GM19025 (cell line): Measurements from ENCODE around the gene PAFAH1B2.
A peak's percentile ranks its signal among the peaks of the same experiment; 100 is the strongest.
"Not testable (repeated sequence)": the region's sequence is repeated elsewhere in the genome, so short reads cannot be mapped to it uniquely, and the experiment has no call there.

Source experiments
- ATAC-seq: cut with Tn5 transposase; IDR thresholded peaks from one replicate; pipeline ENCODE4 v1.9.1; 2021; ENCODE audit warnings: mild to moderate bottlenecking, low read depth, moderate library complexity; ENCODE audit not compliant: unreplicated experiment

PAFAH1B2 gene

DNA sequence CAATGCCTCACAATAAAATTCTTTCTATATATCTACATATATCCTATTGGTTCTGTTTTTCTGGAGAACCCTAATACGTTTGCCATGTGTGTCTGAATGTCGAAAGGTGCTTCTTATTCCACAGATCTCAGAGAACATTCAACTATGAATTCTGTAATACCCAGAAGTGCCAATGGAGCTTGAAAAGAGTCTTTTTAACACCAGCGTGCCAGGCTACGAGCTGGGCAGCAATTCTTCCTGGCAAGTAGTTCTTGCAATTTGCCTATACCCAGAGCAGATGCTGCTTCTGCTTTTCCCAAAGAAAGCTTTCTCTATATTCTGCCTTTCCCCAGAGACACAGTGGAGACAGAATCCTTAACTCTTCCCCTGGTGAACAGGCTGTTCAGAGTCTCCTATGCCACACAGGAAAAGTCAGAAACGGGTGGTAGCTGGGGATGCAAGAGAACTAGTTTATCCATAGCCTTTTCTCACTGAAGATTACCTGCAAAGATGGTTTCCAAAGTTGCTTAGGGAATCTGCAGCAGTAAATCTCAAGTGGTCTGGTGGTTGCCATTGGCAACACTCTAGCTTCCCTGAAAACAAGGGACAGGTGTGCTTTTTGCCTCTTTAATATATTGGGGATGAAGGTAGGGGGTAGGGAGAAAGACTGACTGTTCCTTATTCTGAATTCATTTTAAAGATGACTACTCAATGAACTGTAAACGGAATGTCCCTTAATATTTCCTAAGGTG, 16.8 kb upstream of the PAFAH1B2 start:
- ATAC-seq, result no peak

DNA sequence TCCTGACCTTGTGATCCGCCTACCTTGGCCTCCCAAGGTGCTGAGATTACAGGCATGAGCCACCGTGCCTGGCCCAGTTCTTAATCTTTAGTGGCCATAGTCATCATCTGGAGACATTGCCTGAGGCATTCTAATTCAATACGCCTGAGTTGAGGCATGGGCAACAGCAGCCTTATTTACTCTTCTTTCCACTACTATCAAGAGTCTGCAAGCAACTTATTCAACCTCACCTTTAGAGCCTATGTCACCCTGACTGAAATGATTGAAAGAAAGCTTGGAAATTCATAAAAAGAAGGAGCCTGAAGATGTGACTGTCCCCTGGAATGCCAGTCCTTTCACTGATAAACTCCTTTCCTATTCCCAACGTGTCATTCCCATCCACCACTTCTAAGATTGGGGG, 15.8 kb upstream of the PAFAH1B2 start:
- no peak for ATAC-seq

DNA sequence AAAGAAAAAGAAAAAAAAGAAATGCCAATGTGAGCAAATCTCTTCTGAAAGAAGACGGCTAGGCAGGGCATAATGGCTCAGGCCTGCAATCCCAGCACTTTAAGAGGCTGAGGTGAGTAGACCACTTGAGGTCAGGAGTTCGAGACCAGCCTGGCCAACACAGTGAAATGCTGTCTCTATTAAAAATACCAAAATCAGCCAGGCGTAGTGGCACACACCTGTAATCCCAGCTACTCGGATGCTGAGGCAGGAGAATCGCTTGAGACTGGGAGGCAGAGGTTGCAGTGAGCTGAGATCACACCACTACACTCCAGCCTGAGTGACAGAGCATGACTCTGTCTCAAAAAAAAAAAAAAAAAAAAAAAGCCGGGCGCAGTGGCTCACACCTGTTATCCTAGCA, 13.7 kb upstream of the PAFAH1B2 start:
- not testable (repeated sequence) for ATAC-seq

DNA sequence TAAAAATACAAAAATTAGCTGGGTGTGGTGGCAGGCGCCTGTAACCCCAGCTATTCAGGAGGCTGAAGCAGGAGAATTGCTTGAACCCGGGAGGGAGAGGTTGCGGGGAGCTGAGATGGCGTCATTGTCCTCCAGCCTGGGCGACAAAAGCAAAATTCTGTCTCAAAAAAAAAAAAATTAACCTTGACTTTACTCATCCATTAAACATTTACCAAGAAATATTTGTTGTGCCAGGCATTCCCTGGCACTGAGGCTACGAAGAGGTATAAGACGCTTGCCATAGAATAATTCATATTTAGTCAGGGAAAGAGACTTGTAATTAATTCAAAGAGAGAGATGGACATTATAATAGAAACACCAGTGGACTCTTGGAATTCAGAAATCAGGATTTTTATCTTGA, 13.2 kb upstream of the PAFAH1B2 start:
- no peak for ATAC-seq

DNA sequence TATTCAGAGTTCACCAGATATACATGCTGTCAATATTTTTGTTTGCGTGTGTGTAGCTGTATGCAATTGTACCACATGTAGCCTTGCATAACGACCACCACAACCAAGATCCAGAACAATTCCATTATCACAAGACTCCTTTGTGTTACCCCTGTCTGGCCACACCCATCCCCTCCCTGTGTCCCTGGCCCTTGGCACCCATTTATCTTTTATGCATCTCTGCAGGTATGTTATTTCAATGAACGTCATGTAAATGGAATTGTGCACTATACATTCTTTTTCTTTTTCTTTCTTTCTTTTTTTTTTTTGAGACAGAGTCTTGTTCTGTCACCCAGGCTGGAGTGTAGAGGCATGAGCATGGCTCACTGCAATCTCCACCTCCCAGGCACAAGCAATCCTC, 9.7 kb upstream of the PAFAH1B2 start:
- no peak for ATAC-seq

DNA sequence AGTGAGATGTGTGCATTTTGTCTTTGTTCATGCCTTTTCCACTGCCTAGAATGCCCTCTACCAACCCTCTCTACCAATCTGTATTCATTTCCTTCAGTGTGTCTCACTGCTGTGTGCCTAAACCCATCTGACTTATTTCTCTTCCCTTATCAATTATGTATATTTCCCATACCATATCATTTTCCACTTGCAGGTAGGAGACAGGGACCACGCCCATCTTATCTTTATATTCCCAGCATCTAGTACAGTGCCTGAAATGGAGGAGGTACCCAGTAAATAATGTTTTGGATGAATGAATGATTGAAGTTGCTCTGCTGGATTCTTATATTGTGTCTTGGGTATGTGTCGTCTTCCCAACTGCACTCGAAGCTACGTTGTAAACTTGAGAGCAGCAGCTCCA, 9.1 kb upstream of the PAFAH1B2 start:
- ATAC-seq, result not testable (repeated sequence)

DNA sequence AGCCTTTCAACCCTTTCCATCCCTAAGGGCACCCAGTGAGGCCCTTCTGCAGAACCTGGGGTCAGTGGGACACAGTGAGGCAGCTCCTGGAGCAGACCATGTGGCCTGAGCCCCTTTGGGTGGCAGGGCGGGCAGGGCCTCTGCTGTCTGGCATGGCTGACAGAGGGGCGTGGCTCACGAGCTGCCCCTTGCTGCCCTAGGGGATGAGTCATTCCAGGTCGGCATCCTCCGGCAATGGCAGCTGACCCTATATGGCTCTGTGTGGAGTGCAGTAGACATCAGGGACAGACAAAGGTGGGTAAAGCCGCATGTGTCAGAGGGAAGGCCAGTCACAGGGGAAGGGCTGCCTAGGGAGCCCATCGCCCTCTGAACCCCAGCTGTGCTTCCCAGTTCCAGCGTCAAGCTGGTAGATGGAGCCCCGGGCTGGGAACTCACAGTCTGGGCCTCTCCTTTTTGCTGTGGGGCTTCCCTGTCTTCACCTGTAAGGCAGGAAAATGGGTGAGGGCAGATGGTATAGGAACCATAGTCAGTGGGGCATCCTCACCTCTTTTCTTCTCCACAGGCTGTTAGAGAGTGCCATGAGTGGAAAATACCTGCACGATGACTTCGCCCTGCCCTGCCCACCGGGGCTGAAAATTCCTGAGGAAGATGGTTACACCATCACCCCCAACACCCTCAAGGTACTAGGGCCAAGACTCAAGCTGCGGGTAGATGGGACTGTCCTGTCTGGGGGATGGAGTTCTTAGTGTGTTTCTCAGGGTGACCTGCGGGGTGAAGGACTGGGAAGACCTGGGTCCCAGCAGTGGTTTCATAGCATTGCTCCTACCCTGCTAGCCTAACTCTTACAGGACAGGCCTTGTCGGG, 6.6 kb upstream of the PAFAH1B2 start:
- ATAC-seq, result not testable (repeated sequence)

DNA sequence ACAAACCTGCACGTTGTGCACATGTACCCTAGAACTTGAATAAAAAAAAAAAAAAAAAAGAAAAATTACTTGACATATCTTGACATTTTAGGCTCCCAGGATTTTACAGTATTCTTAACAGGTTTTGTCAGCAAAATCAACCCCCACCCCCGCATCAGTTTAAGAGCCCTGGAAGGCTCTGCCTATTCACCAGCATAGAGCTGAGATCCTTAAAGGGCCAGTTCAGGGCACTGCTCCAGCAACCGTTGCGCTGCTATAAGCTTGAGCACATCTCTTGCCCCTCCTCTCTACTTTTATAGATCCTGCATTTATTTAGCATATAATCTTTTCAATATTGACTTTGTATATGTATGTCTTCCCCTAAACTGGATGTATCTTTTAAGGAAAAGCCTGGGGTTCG, 697 bp upstream of the PAFAH1B2 start:
- ATAC-seq, result no peak

DNA sequence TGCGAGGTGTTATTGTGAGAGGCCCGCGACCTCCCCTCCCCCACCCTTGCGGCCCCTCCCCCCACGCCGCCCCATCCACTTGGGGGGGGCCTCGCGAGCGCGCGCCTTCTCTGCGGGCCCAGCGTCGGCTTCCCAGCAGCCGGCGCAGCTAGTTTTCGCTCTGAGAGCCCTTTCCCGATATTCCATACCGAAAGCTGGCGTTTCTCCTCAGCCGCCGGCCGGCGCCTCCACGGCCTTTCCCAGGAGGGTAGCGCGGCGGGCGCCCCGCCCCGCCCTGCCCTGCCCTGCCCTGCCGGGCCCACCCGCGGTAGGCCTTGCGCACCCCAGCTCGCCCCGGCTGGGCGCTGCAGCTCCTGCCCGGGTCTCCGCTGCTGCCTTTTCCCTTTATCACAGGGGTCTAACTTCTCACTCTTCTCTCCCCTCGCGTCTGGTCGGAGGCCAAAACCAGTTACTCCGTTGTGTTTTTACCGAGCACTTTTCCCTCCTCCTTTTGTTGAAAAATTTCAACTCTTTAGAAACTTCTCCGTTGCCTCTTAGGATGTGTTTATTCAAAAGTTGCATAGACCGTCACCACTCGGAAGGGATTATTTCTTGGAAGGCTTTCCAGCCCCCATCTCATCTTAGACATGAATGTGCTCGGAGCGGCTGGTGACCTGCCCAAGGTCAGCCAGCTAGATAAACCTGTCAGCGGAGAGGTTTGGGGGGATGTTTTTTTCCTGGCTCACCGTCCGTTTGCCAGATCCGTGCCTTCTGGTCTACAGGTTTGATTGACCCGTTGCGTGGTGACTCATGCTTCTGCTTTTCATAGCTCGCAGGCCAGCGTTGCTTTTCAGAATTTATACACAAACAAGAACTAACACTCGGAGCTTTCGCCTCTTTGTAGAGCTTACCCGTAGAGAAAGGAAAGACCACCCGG, 648 bp downstream of the PAFAH1B2 start:
- peak; percentile 43 for ATAC-seq

DNA sequence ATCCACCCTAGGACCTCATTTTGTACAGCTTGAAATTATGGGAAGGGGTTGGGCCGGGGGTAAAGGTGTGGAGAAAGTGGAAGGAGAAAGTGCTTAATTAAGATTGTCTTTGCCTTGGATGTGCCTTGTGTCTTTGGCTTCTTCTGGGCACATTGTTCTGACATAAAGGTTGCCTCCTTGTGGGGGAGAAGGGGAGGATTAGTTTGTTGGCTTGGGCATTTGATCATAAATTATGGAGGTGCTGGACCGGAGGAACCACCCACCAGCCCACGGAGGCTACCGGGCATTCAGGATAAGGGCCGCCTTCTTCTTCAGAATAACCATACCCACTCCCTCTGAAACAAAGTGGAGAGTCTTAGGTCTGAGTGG, 1.3 kb downstream of the PAFAH1B2 start:
- no peak for ATAC-seq

DNA sequence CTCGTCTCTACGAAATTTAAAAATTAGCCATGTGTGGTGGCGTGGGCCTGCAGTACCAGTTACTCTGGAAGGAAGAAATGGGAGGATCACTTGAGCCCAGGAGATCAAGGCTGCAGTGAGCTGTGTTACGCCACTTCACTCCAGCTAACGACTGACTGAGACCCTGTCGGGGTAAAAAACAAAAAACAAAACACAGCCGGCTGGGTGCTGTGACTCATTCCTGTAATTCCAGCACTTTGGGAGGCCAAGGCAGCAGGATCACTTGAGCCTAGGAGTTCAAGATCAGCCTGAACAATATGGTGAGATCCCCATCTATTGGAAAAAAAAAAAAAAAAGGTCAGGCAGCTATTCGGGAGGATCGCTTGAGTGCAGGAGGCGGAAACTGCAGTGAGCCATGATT, 2.4 kb downstream of the PAFAH1B2 start:
- no peak for ATAC-seq

DNA sequence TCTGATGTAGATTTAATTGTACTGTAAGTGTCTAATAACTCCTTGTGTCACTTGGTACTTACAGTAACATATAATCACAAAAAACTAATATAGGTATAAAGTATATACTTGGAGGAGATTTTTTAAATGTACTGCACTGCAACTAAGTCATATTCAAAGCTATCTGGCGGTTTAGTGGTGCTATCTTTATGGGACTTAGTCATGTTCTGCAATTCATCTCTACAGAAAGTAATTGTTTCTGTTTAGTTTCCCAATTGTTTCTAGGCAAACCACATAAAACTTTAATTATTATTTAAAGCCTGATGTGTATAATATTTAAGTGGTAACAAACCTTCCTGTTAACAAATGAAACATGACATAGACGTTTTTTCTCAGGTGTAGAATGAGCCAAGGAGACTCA, 8.0 kb downstream of the PAFAH1B2 start:
- no peak for ATAC-seq

DNA sequence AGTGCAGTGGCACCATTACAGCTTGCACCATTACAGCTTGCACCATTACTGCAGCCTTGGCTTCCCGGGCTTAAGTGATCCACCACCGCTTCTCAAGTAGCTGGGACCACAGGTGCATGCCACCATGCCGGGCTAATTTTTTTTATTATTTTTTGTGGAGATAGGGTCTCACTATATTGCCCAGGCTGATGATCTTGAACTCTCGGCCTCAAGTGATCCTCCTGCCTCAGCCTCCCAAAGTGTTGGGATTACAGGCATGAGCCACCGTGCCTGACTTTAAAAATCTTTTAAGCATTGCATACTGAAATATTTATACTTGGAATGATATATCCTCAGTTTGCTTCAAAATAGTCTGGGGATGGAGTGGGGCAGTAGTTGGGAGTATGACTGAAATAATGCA, 10.4 kb downstream of the PAFAH1B2 start:
- no peak for ATAC-seq

DNA sequence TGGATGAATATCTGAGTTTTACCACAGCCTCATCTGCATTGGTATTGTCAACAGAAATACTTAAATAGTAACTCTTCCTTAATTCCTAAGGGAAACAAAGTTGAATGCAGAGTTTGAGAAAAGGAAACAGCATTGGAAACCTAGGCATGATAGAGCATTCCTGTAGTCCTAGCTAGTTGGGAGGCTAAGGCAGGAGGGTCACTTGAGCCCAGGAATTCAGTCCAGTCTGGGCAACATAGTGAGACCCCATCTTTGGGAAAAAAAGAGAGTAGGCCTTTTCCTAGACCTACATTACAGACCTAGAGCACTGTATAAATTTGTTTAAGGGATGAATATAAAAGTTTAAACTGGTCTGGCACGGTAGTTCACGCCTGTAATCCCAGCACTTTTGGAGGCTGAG, 13.4 kb downstream of the PAFAH1B2 start:
- ATAC-seq, result no peak

DNA sequence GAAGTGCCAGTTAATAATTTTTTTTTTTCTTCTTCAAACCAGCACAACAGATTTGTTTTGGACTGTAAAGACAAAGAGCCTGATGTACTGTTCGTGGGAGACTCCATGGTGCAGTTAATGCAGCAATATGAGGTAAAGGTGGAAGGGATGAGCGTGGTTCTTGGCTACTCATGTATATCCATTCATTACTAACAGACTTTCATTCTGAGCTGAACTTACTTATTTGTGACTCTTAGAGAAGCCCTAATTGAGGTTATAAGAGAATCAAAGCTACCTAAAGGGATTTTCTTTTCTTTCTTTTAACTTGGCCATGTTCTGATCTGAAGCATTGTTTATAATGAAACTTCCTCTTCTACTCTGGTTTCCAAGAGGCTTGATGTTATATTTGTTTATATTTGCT, 15.8 kb downstream of the PAFAH1B2 start:
- no peak for ATAC-seq

DNA sequence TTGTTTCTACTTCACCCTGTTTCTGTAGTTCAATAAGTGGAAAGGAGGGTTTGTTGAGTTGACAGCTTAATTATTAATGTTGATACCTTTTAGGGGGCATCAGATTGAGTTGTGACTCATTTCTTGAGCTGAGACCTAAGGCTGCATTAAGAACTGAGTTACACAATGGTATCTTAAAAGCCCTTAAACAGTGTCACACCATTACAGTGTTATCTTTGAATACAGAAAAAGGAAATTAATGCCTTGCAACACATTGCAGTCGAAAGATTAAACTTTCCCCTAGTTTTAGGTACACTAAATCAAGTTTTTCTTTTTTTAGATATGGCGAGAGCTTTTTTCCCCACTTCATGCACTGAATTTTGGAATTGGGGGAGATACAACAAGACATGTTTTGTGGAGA, 16.7 kb downstream of the PAFAH1B2 start:
- ATAC-seq, result no peak

DNA sequence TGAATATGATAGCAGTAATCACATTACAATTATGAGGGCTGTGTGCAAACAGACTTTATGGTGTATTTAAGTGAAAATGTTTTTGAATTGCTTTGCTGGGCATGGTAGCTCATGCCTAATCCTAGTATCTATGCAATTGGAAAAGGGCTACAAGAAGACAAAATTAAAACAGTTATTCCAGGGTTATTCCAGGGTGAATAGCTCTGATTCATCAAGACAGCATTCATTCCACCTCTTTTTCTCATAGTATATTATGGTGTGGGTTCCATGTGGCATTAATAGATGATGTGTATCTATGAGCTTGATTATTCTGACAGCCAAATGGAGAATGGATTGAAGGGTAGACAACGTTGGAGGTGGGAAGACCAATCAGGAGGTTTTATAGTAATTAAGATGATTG, 22.4 kb downstream of the PAFAH1B2 start:
- ATAC-seq, result no peak

DNA sequence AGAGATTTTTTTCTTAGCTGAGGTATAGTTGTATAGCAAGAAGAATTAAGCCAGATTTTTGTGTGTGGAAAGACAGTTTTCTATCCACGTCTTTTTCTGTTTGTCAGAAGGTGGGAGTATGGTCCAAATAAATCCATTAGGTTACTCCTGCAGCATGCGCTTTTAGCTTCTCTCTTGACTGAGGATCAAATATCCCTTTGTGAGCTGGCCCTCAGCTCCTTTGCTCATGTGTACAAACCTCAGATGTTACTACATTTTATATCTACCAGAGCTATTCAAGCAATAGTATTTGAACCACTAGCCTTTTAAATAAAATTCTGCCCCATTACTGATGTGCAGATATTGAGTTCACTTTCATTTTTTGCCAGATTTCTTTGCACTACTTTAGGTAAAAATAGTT, 25.6 kb downstream of the PAFAH1B2 start:
- no peak for ATAC-seq

DNA sequence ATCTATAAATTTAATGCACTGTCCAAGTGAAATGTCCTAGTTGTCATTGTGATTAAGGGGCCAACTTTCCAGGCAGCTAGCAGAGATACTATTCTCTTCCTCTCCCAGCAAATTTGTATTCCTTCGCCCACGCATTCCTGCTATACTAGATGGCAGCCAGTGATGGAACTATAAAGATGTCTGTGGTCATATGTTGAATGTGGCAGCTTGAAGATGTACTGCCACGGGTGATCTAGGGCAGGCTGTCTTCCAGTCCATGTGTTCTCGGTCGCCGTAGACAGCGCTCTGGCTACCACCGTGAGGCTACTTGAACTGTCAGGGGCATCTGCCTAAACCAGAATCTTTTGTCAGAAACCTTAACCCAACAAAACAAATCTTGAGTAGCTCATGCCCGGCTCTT, 26.1 kb downstream of the PAFAH1B2 start:
- no peak for ATAC-seq

DNA sequence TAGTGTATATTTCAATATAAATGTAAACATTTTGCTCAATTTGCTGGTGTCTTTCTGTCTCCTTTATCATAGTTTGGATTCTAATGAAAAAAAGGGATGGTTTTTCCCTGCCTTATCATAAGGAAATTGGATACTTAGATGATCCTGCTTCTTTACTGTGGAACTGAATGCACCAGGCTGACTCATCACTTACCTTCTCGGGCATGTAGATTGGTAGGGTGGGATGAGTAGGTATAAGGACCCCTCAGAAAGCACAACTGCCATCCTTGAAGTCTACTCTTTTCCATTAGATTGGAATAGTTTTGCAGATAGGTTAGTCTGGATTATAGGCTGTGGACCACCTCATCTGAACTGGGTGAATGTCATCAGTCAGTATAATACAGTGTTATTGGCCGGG, 26.9 kb downstream of the PAFAH1B2 start:
- no peak for ATAC-seq
